HepG2 (cell line): ENCODE data around the gene STRADA. TPM values are rescaled to one million over a fixed set of nuclear protein-coding genes. Genes with fewer than 3 reads are reported as not detected.

ENCODE experiments used
- ATAC-seq: fragments of 200-7000 bp; cut with Tn5 transposase; 3 replicates; pipeline ENCODE4 v1.9.1; 2020; ENCODE audit warnings: mild to moderate bottlenecking, moderate library complexity
- BruUV-seq: library from RNA; stranded (reverse); fragments of 400-500 nt; replicated peaks from 2 replicates; lab custom pipeline; 2021; lab: Mats Ljungman, UMichigan
- CTCF ChIA-PET: fragments of 300-600 bp; formaldehyde crosslinking; extraction: SDS; loops from one replicate; lab custom pipeline; 2021; ENCODE audit warnings: low total read pairs, inconsistent platforms, low intra/inter-chr PET ratio; lab: Yijun Ruan, JAX
- POLR2A ChIA-PET: fragments of 350-600 bp; sonication (Branson Sonifier 250); formaldehyde crosslinking; loops from one replicate; lab custom pipeline; 2020; ENCODE audit warnings: antibody characterized with exemption, inconsistent platforms; lab: Yijun Ruan, JAX
- DNase-seq: peaks from one replicate; pipeline ENCODE4 v3.0.0-alpha.2; 2015; ENCODE audit warnings: low spot score
- FAIRE-seq: peaks from 3 replicates; lab custom pipeline; 2011; peaks lifted over from hg19 to GRCh38; lab: Jason Lieb, UNC
- H2AFZ ChIP-seq: one replicate; pipeline ENCODE4 v1.6.1; 2011; ENCODE audit warnings: low read length, inconsistent platforms
- H3K27ac ChIP-seq: fragments of 300-600 bp; 3 replicates; pipeline ENCODE4 v1.8.0; 2011; ENCODE audit warnings: mixed run types, mild to moderate bottlenecking, mixed read lengths, low read length, inconsistent platforms; ENCODE audit not compliant: insufficient read depth; ENCODE audit errors: extremely low read length
- H3K27me3 ChIP-seq, 2 experiments: fragments of 200-600 bp in 1 of 2; 2 replicates in 1 of 2; 3 replicates in 1 of 2; pipeline versions ENCODE4 v1.6.0 to v1.8.0; 2011; ENCODE audit warnings: low read length in 2 of 2, mild to moderate bottlenecking in 2 of 2, moderate library complexity in 2 of 2, inconsistent platforms in 1 of 2; ENCODE audit not compliant: insufficient read depth in 2 of 2, control insufficient read depth in 1 of 2
- H3K36me3 ChIP-seq, 2 experiments: fragments of 200-600 bp in 1 of 2; replicated peaks in 1 of 2; 2 replicates in 1 of 2; 3 replicates in 1 of 2; pipeline versions ENCODE4 v1.5.1 to v1.8.0; 2011; ENCODE audit warnings: low read length in 2 of 2, inconsistent platforms in 1 of 2; ENCODE audit not compliant: insufficient read depth in 2 of 2, control insufficient read depth in 1 of 2
- H3K4me1 ChIP-seq: 2 replicates; pipeline ENCODE4 v1.5.1; 2012; ENCODE audit warnings: low read length, inconsistent platforms; ENCODE audit not compliant: insufficient read depth
- H3K4me2 ChIP-seq: 2 replicates; pipeline ENCODE4 v1.6.0; 2011; ENCODE audit warnings: low read depth, low read length, inconsistent platforms
- H3K4me3 ChIP-seq, 3 experiments: fragments of 200-600 bp in 1 of 3; sonication (generic), shearing (Covaris generic) in 1 of 3; replicated peaks in 1 of 3; 2 replicates each; pipeline ENCODE4 v1.5.1; 2011 to 2016; ENCODE audit warnings: low read length in 3 of 3, inconsistent platforms in 2 of 3, low read depth in 2 of 3, mild to moderate bottlenecking in 2 of 3, control low read depth in 1 of 3, mixed read lengths in 1 of 3; ENCODE audit not compliant: insufficient read depth in 1 of 3
- H3K79me2 ChIP-seq: one replicate; pipeline ENCODE4 v1.6.1; 2011; ENCODE audit warnings: low read length, inconsistent platforms; ENCODE audit not compliant: insufficient read depth
- H3K9ac ChIP-seq: 2 replicates; pipeline ENCODE4 v1.6.0; 2011; ENCODE audit warnings: mild to moderate bottlenecking, low read depth, low read length, inconsistent platforms; ENCODE audit not compliant: insufficient read depth
- H3K9me3 ChIP-seq: 2 replicates; pipeline ENCODE4 v1.5.1; 2012; ENCODE audit warnings: mild to moderate bottlenecking, low read length
- H4K20me1 ChIP-seq: 2 replicates; pipeline ENCODE4 v1.6.0; 2011; ENCODE audit warnings: inconsistent platforms, mild to moderate bottlenecking, low read length, moderate library complexity; ENCODE audit not compliant: insufficient read depth
- FOSL2 ChIP-seq: sonication (generic); formaldehyde crosslinking; IDR thresholded peaks from 2 replicates; pipeline ENCODE4 v1.4.0; 2020; ENCODE audit warnings: missing genetic modification reagents
- KDM1A ChIP-seq: IDR thresholded peaks from 2 replicates; pipeline ENCODE4 v1.6.1; 2016; ENCODE audit warnings: missing compliant biosample characterization
- MYC ChIP-seq: sonication (generic); formaldehyde crosslinking; IDR thresholded peaks from 2 replicates; pipeline ENCODE4 v1.9.0; 2021; ENCODE audit warnings: missing genetic modification reagents, borderline replicate concordance
- RBFOX2 ChIP-seq: fragments of 200-400 bp; formaldehyde crosslinking; IDR thresholded peaks from 2 replicates; pipeline ENCODE4 v1.6.1; 2017; ENCODE audit warnings: low read depth, mild to moderate bottlenecking, low read length
- SRSF9 ChIP-seq: fragments of 200-400 bp; formaldehyde crosslinking; IDR thresholded peaks from 2 replicates; pipeline ENCODE4 v1.6.1; 2018; ENCODE audit warnings: borderline replicate concordance, mild to moderate bottlenecking, low read depth, low read length; ENCODE audit not compliant: insufficient read depth, poor library complexity, severe bottlenecking
- ZNF605 ChIP-seq: sonication (generic); formaldehyde crosslinking; IDR thresholded peaks from 2 replicates; pipeline ENCODE4 v1.8.0; 2022; ENCODE audit warnings: mild to moderate bottlenecking, missing genetic modification reagents
- ZNF644 ChIP-seq: IDR thresholded peaks from 2 replicates; pipeline ENCODE4 v1.6.1; 2016; ENCODE audit warnings: low read depth
- ZNF788 ChIP-seq: sonication (generic); formaldehyde crosslinking; IDR thresholded peaks from 2 replicates; pipeline ENCODE4 v1.5.0; 2020; ENCODE audit warnings: mild to moderate bottlenecking, missing genetic modification reagents, borderline replicate concordance
- ZSCAN22 ChIP-seq: sonication (generic); formaldehyde crosslinking; IDR thresholded peaks from 2 replicates; pipeline ENCODE4 v1.4.0; 2020; ENCODE audit warnings: mild to moderate bottlenecking, missing genetic modification reagents
- WGBS: methylation state at CpG from one replicate; pipeline ENCODE4 v1.1.6; 2017; ENCODE audit warnings: low lambda C conversion rate; 5-methylcytosine and 5-hydroxymethylcytosine counted together
- in situ Hi-C: cut with HindIII; loops from 2 replicates; pipeline ENCODE4 v1.10.0; 2017; ENCODE audit warnings: low pct_unique_long_range_greater_than_20kb; ENCODE audit not compliant: extremely low pct_ligation_motif_present
- intact Hi-C: fragments of 100-400 bp; cut with micrococcal nuclease; formaldehyde crosslinking; loops from one replicate; pipeline ENCODE4 v1.10.0; 2022; ENCODE audit not compliant: unreplicated experiment
- polyA plus RNA-seq, 8 experiments: library from polyadenylated mRNA; depleted of rRNA in 3 of 8; stranded (reverse) in 7 of 8; unstranded in 1 of 8; fragments of >200 nt; fragmentation: Illumina TruSeq in 4 of 8; extraction: Trizol in 4 of 8; gene quantifications; 2 replicates each; pipeline versions ENCODE4 v1.2.1 to v1.2.3, GENCODE V29; 2011 to 2016; ENCODE audit warnings: low read depth in 4 of 8, missing spikeins in 1 of 8, mixed read lengths in 1 of 8; ENCODE audit not compliant: insufficient read depth in 1 of 8
- total RNA-seq, 5 experiments: library from RNA; depleted of rRNA; stranded (reverse); fragments of >200 nt; fragmentation: Illumina TruSeq; extraction: Trizol; gene quantifications; 2 replicates each; pipeline ENCODE4 v1.2.3, GENCODE V29; 2016; ENCODE audit warnings: low read depth in 1 of 5
- TF ChIP-seq, protein P1 (sequence below): sonication (generic); formaldehyde crosslinking; IDR thresholded peaks from 2 replicates; pipeline ENCODE4 v1.4.0; 2020; ENCODE audit warnings: mild to moderate bottlenecking, missing genetic modification reagents
- TF ChIP-seq, protein P2 (sequence below): sonication (generic); formaldehyde crosslinking; IDR thresholded peaks from 2 replicates; pipeline ENCODE4 v1.8.0; 2022; ENCODE audit warnings: missing genetic modification reagents, mild to moderate bottlenecking, inconsistent platforms, borderline replicate concordance
- TF ChIP-seq, protein P3 (sequence below): IDR thresholded peaks from 2 replicates; pipeline ENCODE4 v1.6.1; 2018; ENCODE audit warnings: missing genetic modification reagents, mild to moderate bottlenecking, missing compliant biosample characterization

STRADA gene
- total and polyA plus RNA-seq, 2 of the 13 experiments (the other 11 are each of a cell fraction or from before 2014, with no cell fraction given) = 17.6 to 17.9 TPM

DNA sequence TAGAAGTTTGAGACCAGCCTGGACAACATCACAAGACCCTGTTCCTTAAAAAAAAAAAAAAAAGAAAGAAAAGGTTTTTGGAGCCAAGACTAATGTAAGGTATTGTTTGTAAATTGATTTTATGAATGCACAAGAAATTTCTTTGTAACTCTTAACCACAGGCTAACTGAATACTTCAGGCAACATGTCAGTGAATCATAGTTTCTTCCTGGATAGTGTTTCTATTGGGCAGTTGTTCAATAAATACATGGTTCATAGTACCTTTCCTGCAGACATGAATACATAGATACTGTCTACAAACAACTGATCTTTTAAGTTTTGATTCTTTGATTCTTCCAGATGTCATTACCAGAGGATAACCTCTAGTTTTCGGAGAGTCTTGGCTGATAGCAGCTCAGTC, 44.0 kb upstream of the STRADA start:
- Histone ChIP-seq H3K4me2 (peak overlapping the region; percentile 15; the same call in 1 of the 2 replicates), H3K9ac (no peak overlapping the region), H2AFZ (no peak overlapping the region), H4K20me1 (peaks cover 33% of the 10 kb centered on the region), H3K9me3 (no peaks in the 10 kb centered on the region), H3K27ac (peak overlapping the region; percentile 52), H3K36me3 (peaks cover 26 to 70% of the 10 kb centered on the region in 2 experiments), H3K4me1 (peaks cover 56% of the 10 kb centered on the region), H3K27me3 (no peaks in the 10 kb centered on the region), H3K79me2 (peaks cover 66% of the 10 kb centered on the region), H3K4me3 (no peak overlapping the region)
- ATAC-seq (peak; percentile 52; the same call in 2 of the 3 replicates), DNase-seq (no peak), FAIRE-seq (no peak)
- ChIA-PET POLR2A (interaction anchor here (0.9 to 8.5 kb wide), 3 partner anchors 11 to 43 kb away, joined by 3 to 72 read pairs (median 3); partner anchors contain the start of genes CCDC47 and DDX42), CTCF (no interaction called here)
- TF ChIP-seq SRSF9 = no peak
- TF ChIP-seq RBFOX2 = 0 out of 2 replicates have a peak, but pooled peaks have one; percentile 22
- no peak for TF ChIP-seq ZNF605 (CRISPR knock-in tag)
- no peak for TF ChIP-seq ZNF788 (CRISPR knock-in tag)
- TF ChIP-seq ZNF644 (CRISPR knock-in tag) = no peak
- TF ChIP-seq, protein P1, sequence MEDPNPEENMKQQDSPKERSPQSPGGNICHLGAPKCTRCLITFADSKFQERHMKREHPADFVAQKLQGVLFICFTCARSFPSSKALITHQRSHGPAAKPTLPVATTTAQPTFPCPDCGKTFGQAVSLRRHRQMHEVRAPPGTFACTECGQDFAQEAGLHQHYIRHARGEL (CRISPR knock-in tag) = no peak
- no peak for TF ChIP-seq FOSL2 (CRISPR knock-in tag)
- no peak for TF ChIP-seq MYC (CRISPR knock-in tag)
- TF ChIP-seq, protein P2, sequence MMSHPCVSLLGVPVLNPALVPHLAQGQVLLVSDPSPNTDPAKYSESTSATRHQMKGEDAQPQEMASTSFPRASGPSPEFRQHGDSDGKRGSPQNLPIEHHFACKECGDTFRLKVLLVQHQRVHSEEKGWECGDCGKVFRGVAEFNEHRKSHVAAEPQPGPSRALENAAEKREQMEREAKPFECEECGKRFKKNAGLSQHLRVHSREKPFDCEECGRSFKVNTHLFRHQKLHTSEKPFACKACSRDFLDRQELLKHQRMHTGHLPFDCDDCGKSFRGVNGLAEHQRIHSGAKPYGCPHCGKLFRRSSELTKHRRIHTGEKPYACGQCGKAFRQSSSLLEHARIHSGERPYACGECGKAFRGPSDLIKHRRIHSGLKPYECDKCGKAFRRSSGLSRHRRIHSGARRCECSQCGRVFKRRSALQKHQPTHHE = no peak
- TF ChIP-seq ZSCAN22 (CRISPR knock-in tag) = no peak
- TF ChIP-seq KDM1A (CRISPR knock-in tag) = no peak
- TF ChIP-seq, protein P3, sequence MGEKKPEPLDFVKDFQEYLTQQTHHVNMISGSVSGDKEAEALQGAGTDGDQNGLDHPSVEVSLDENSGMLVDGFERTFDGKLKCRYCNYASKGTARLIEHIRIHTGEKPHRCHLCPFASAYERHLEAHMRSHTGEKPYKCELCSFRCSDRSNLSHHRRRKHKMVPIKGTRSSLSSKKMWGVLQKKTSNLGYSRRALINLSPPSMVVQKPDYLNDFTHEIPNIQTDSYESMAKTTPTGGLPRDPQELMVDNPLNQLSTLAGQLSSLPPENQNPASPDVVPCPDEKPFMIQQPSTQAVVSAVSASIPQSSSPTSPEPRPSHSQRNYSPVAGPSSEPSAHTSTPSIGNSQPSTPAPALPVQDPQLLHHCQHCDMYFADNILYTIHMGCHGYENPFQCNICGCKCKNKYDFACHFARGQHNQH (CRISPR knock-in tag) = 0 out of 2 replicates have a peak, but pooled peaks have one; percentile 11
- intact Hi-C loops (no loop called here), in situ Hi-C loops (no loop called here)
- WGBS = 96% methylated on average over 1 of the region's 1 CpG
- no TSS peak for BruUV-seq
